Sigmoid colon (tissue), 7 donors: ENCODE data around the gene APOL6. TPM values are rescaled to one million over a fixed set of nuclear protein-coding genes. Genes with fewer than 3 reads are reported as not detected.
"Not testable (repeated sequence)": the region's sequence is repeated elsewhere in the genome, so short reads cannot be mapped to it uniquely, and the experiment has no call there.

Experiments used
- DNase-seq: peaks from one replicate; pipeline ENCODE4 v3.0.0-alpha.2; 2019
- H3K27ac ChIP-seq, 4 donors: fragments of 200-600 bp; sonication (generic); one replicate each; pipeline ENCODE4 v1.5.1; 2016 to 2019; ENCODE audit warnings: mild to moderate bottlenecking in 1 of 4
- H3K27me3 ChIP-seq, 3 donors: fragments of 200-600 bp; sonication (generic); one replicate each; pipeline ENCODE4 v1.5.1; 2019; ENCODE audit warnings: mild to moderate bottlenecking in 1 of 3
- H3K36me3 ChIP-seq, 4 donors: fragments of 200-600 bp; sonication (generic); one replicate each; pipeline ENCODE4 v1.5.1; 2016 to 2019
- H3K4me1 ChIP-seq, 4 donors: fragments of 200-600 bp; sonication (generic); one replicate each; pipeline ENCODE4 v1.5.1; 2017 to 2019
- H3K4me3 ChIP-seq, 4 donors: fragments of 200-600 bp; sonication (generic); one replicate each; pipeline ENCODE4 v1.5.1; 2017 to 2019; ENCODE audit warnings: mild to moderate bottlenecking in 2 of 4, moderate library complexity in 1 of 4
- H3K9me3 ChIP-seq, 4 donors: fragments of 200-600 bp in 3 of 4; sonication (generic) in 3 of 4; one replicate each; pipeline versions ENCODE4 v1.5.1 to v1.6.1; 2013 to 2019
- CTCF ChIP-seq, 4 experiments: fragments of 450-650 bp in 3 of 4; fragments of 200-600 bp in 1 of 4; IDR thresholded peaks; one replicate each; pipeline ENCODE4 v1.5.1; 2016 to 2019; ENCODE audit warnings: antibody characterized with exemption in 4 of 4, mild to moderate bottlenecking in 3 of 4, moderate library complexity in 2 of 4
- EP300 ChIP-seq, 4 donors: sonication (generic); formaldehyde crosslinking; IDR thresholded peaks; one replicate each; pipeline ENCODE4 v1.6.1; 2017; ENCODE audit warnings: antibody characterized with exemption in 4 of 4
- POLR2A ChIP-seq, 2 donors: fragments of 450-650 bp; IDR thresholded peaks; one replicate each; pipeline ENCODE4 v1.6.1; 2016; ENCODE audit warnings: antibody characterized with exemption in 2 of 2, mild to moderate bottlenecking in 2 of 2, moderate library complexity in 2 of 2
- POLR2AphosphoS5 ChIP-seq, 4 donors: sonication (generic); formaldehyde crosslinking; IDR thresholded peaks; one replicate each; pipeline ENCODE4 v1.6.1; 2017; ENCODE audit warnings: antibody characterized with exemption in 4 of 4
- WGBS, 2 donors: extraction: QIAGEN DNeasy Blood & Tissue Kit; methylation state at CpG; one replicate each; pipeline ENCODE4 v1.1.7; 2013; 5-methylcytosine and 5-hydroxymethylcytosine counted together
- intact Hi-C: fragments of 100-400 bp; cut with DNase I; formaldehyde crosslinking; loops from one replicate; pipeline ENCODE4 v1.15.1; 2023
- polyA plus RNA-seq, 3 donors: library from polyadenylated mRNA; stranded (reverse); fragments of 200-250 nt; gene quantifications; one replicate each; pipeline ENCODE4 v1.2.3, GENCODE V29; 2013
- total RNA-seq, 4 donors: library from RNA; depleted of rRNA; stranded (reverse); fragments of >200 nt; gene quantifications; one replicate each; pipeline ENCODE4 v1.1.0, GENCODE V29; 2016
- donor health status: healthy with polysubstance abuse.
- donor health status: Bipolar disorder and iron deficiency.
- donor health status: healthy.

APOL6 gene
- total and polyA plus RNA-seq, 7 donors, result 4.2 to 28.2 (median 16.8) TPM

- no peak for TF ChIP-seq CTCF (IDR thresholded peaks at IDR 0.05)
- WGBS, 2 donors, result 85 to 89% methylated on average over 10 of the region's 10 CpGs
- DNase-seq, result no peak
- no peaks in the 10 kb centered on the region for H3K9me3 ChIP-seq
- intact Hi-C loops, result no loop called here
- H3K36me3 ChIP-seq, result no peaks in the 10 kb centered on the region
- no peak overlapping the region for H3K27ac ChIP-seq
- no peaks in the 10 kb centered on the region for H3K4me1 ChIP-seq
- H3K27me3 ChIP-seq, result no peaks in the 10 kb centered on the region
- no peak overlapping the region for H3K4me3 ChIP-seq
These were observed 40.8 kb downstream of the APOL6 start for GRCh38 chr22:35688913-35689675.

GRCh38 chr22:35690001-35690400 is 41.8 kb downstream of the APOL6 start:
- Histone ChIP-seq H3K27ac (no peak overlapping the region), H3K27me3 (no peaks in the 10 kb centered on the region), H3K4me3 (no peak overlapping the region), H3K4me1 (no peaks in the 10 kb centered on the region), H3K9me3 (no peaks in the 10 kb centered on the region), H3K36me3 (no peaks in the 10 kb centered on the region)
- TF ChIP-seq CTCF (IDR thresholded peaks at IDR 0.05) (no peak), POLR2AphosphoS5 (IDR thresholded peaks at IDR 0.05) (no peak), POLR2A (IDR thresholded peaks at IDR 0.05) (no peak), EP300 (IDR thresholded peaks at IDR 0.05) (no peak)
- intact Hi-C loops, result no loop called here
- WGBS, 2 donors, result 48 to 68% methylated on average over 1 of the region's 1 CpG
- no peak for DNase-seq

GRCh38 chr22:35695202-35695601 is 47.0 kb downstream of the APOL6 start:
- DNase-seq, result no peak
- Histone ChIP-seq H3K4me3 (no peak overlapping the region), H3K9me3 (no peaks in the 10 kb centered on the region), H3K4me1 (no peaks in the 10 kb centered on the region), H3K27me3 (no peaks in the 10 kb centered on the region), H3K27ac (no peak overlapping the region), H3K36me3 (no peaks in the 10 kb centered on the region)
- 82 to 86% methylated on average over 13 of the region's 13 CpGs for WGBS, 2 donors
- intact Hi-C loops, result no loop called here
- TF ChIP-seq CTCF (IDR thresholded peaks at IDR 0.05) (no peak), EP300 (IDR thresholded peaks at IDR 0.05) (no peak), POLR2A (IDR thresholded peaks at IDR 0.05) (no peak), POLR2AphosphoS5 (IDR thresholded peaks at IDR 0.05) (no peak)

- WGBS, 2 donors, result 75 to 83% methylated on average over 14 of the region's 14 CpGs
- TF ChIP-seq POLR2AphosphoS5 (IDR thresholded peaks at IDR 0.05), result no peak
- no peak for TF ChIP-seq POLR2A (IDR thresholded peaks at IDR 0.05)
- TF ChIP-seq EP300 (IDR thresholded peaks at IDR 0.05), result no peak
- no peak for TF ChIP-seq CTCF (IDR thresholded peaks at IDR 0.05)
- H3K9me3 ChIP-seq, result no peaks in the 10 kb centered on the region
- no peak overlapping the region for H3K4me3 ChIP-seq
- no peak overlapping the region for H3K27ac ChIP-seq
- no peaks in the 10 kb centered on the region for H3K4me1 ChIP-seq
- H3K36me3 ChIP-seq, result no peaks in the 10 kb centered on the region
- H3K27me3 ChIP-seq, result no peaks in the 10 kb centered on the region
- no peak for DNase-seq
- intact Hi-C loops, result no loop called here
These were observed 48.9 kb downstream of the APOL6 start for GRCh38 chr22:35697142-35697541.

GRCh38 chr22:35699852-35700251 is 51.6 kb downstream of the APOL6 start:
- WGBS, 2 donors, result 70 to 82% methylated on average over 6 of the region's 6 CpGs
- H3K27ac ChIP-seq, H3K4me1 ChIP-seq, H3K36me3 ChIP-seq, intact Hi-C loops, H3K9me3 ChIP-seq, H3K27me3 ChIP-seq, H3K4me3 ChIP-seq, DNase-seq: not testable (repeated sequence)
